Heart right ventricle (tissue), 16 donors: ENCODE results near the gene GPR62. TPM values are rescaled to one million over a fixed set of nuclear protein-coding genes. Genes with fewer than 3 reads are reported as not detected.

Source experiments
- ATAC-seq, 8 donors: fragments of 200-7000 bp; cut with Tn5 transposase; one replicate each; pipeline ENCODE4 v1.9.1; 2020; ENCODE audit warnings: mild to moderate bottlenecking in 8 of 8, moderate library complexity in 8 of 8, moderate number of reproducible peaks in 1 of 8
- DNase-seq, 2 donors: peaks; one replicate each; pipeline ENCODE4 v3.0.0-alpha.2; 2020
- H3K27ac ChIP-seq, 10 donors: fragments of 200-600 bp; sonication (generic) in 2 of 10; one replicate each; pipeline versions ENCODE4 v1.5.0 to v1.8.0; 2020 to 2022; ENCODE audit warnings: mild to moderate bottlenecking in 3 of 10
- H3K27me3 ChIP-seq, 7 donors: fragments of 200-600 bp; one replicate each; pipeline ENCODE4 v1.8.0; 2021 to 2022; ENCODE audit warnings: mild to moderate bottlenecking in 2 of 7
- H3K36me3 ChIP-seq, 9 donors: fragments of 200-600 bp; sonication (generic) in 1 of 9; one replicate each; pipeline versions ENCODE4 v1.5.0 to v1.8.0; 2020 to 2022; ENCODE audit warnings: mild to moderate bottlenecking in 2 of 9
- H3K4me1 ChIP-seq, 9 donors: fragments of 200-600 bp; sonication (generic) in 1 of 9; one replicate each; pipeline versions ENCODE4 v1.5.0 to v1.8.0; 2020 to 2022; ENCODE audit warnings: mild to moderate bottlenecking in 4 of 9
- H3K4me3 ChIP-seq, 10 donors: fragments of 200-600 bp; sonication (generic) in 2 of 10; one replicate each; pipeline versions ENCODE4 v1.5.0 to v1.8.0; 2020 to 2022; ENCODE audit warnings: mild to moderate bottlenecking in 7 of 10, moderate library complexity in 2 of 10
- H3K9me3 ChIP-seq, 11 donors: fragments of 200-600 bp in 10 of 11; sonication (generic) in 2 of 11; one replicate each; pipeline versions ENCODE4 v1.5.0 to v1.8.0; 2013 to 2022; ENCODE audit warnings: mild to moderate bottlenecking in 2 of 11, control low read depth in 1 of 11, moderate library complexity in 1 of 11
- CTCF ChIP-seq, 9 donors: fragments of 200-600 bp; sonication (generic) in 2 of 9; IDR thresholded peaks; one replicate each; pipeline versions ENCODE4 v1.5.0 to v1.8.0; 2021 to 2022; ENCODE audit warnings: antibody characterized with exemption in 9 of 9, mild to moderate bottlenecking in 5 of 9, moderate library complexity in 1 of 9
- WGBS, 2 donors: extraction: QIAGEN DNeasy Blood & Tissue Kit; methylation state at CpG; one replicate each; pipeline ENCODE4 v1.1.7; 2013; ENCODE audit warnings: inconsistent platforms in 1 of 2; 5-methylcytosine and 5-hydroxymethylcytosine counted together
- intact Hi-C, 10 donors: fragments of 100-400 bp; cut with DNase I; formaldehyde crosslinking; loops; one replicate each; pipeline versions ENCODE4 v1.11.1 to v1.14.2; 2022
- polyA plus RNA-seq, 2 donors: library from polyadenylated mRNA; stranded (reverse); fragments of 200-250 nt; gene quantifications; one replicate each; pipeline ENCODE4 v1.2.3, GENCODE V29; 2013
- total RNA-seq, 10 donors: library from RNA; stranded (reverse); fragmentation: NEBNext Ultra II Directional in 3 of 10; extraction: Animal tissue kit (Norgen Biotek cat#: 25700) in 3 of 10; gene quantifications; one replicate each; pipeline versions ENCODE4 v1.2.1 to v1.2.4, GENCODE V29; 2021 to 2023
- donor health status: Arrhythmogenic right ventricular cardiomyopathy.
- donor health status: ischemic (EF 13 %, LVEDD 7.1; RV severe dilation, severe dysfunction).
- donor health status: healthy with polysubstance abuse.
- donor health status: DM: no; HTN: yes; CAD: no.
- donor health status: DM: no; HTN: no; CAD: no.
- donor health status: ischemic (EF 25% LVEDD 6.9; RV normal size, moderate dysfunction).
- donor health status: ischemic (EF 25% LVEDD 5.7; RV mildly dilated, moderate dysfunction).
- donor health status: healthy.
- donor health status: DM: yes; HTN: yes; CAD: no.
- donor health status: Ischemic cardiomyopathy.
- donor health status: ischemic (EF 35%, LVEDD 5.7; RV mildly dilated, moderate dysfunction).
- donor health status: nonischemic (EF 11% LVEDD 7.7; RV severe dilation, severe dysfunction).
- donor health status: DM: yes; HTN: yes; CAD: no.
- donor health status: PGD.
- donor health status: ischemic (EF 29% LVEDD 5.4; RV normal size, mild dysfunction).
- donor health status: nonischemic (EF 23%, LVEDD 6.1; RV moderate dilation, normal function).

GPR62 gene
- total and polyA plus RNA-seq, 12 donors, result 0.01 to 0.38 (median 0.18) TPM; not detected in 2

GRCh38 chr3:51944451-51945021, 10.6 kb upstream of the GPR62 start:
- 92 to 93% methylated on average over 11 of the region's 11 CpGs for WGBS, 2 donors
- no peak overlapping the region for H3K27ac ChIP-seq
- H3K27me3 ChIP-seq, result no peaks in the 10 kb centered on the region
- ATAC-seq (no peak), DNase-seq (no peak)
- peaks cover 11 to 33% (median 29%) of the 10 kb centered on the region in 9 donors for H3K4me1 ChIP-seq
- H3K4me3 ChIP-seq, result no peak overlapping the region
- H3K9me3 ChIP-seq, result no peaks in the 10 kb centered on the region
- H3K36me3 ChIP-seq, result peaks cover 0 to 43% (median 0%) of the 10 kb centered on the region in 9 donors
- intact Hi-C loops, result loop anchor here in 2 of 10 donors (5.0 kb wide), 3 partner anchors 38 to 198 kb away; partner anchors contain the start of genes ACY1 (in 1 of the 2) and DUSP7 (in 1 of the 2)
- TF ChIP-seq CTCF (IDR thresholded peaks at IDR 0.05), result no peak

- TF ChIP-seq CTCF (IDR thresholded peaks at IDR 0.05), result no peak
- ATAC-seq, result no peak
- no peaks in the 10 kb centered on the region for H3K9me3 ChIP-seq
- peaks cover 11 to 29% (median 28%) of the 10 kb centered on the region in 9 donors for H3K4me1 ChIP-seq
- H3K27me3 ChIP-seq, result no peaks in the 10 kb centered on the region
- no peak overlapping the region for H3K4me3 ChIP-seq
- WGBS, 2 donors, result 91 to 92% methylated on average over 18 of the region's 18 CpGs
- intact Hi-C loops, result no loop called here
- DNase-seq, result no peak
- H3K27ac ChIP-seq, result no peak overlapping the region
- H3K36me3 ChIP-seq, result peaks cover 0 to 49% (median 0%) of the 10 kb centered on the region in 9 donors
Measured at GRCh38 chr3:51945031-51945840, 9.9 kb upstream of the GPR62 start.

GRCh38 chr3:51945926-51946705, 9.1 kb upstream of the GPR62 start:
- intact Hi-C loops, result no loop called here
- H3K9me3 ChIP-seq, result no peaks in the 10 kb centered on the region
- H3K27ac ChIP-seq, result no peak overlapping the region
- peaks cover 8 to 20% (median 19%) of the 10 kb centered on the region in 9 donors for H3K4me1 ChIP-seq
- ATAC-seq (no peak), DNase-seq (no peak)
- peaks cover 0 to 50% (median 0%) of the 10 kb centered on the region in 9 donors for H3K36me3 ChIP-seq
- H3K4me3 ChIP-seq, result no peak overlapping the region
- H3K27me3 ChIP-seq, result no peaks in the 10 kb centered on the region
- 95% methylated on average over 14 of the region's 14 CpGs for WGBS, 2 donors
- no peak for TF ChIP-seq CTCF (IDR thresholded peaks at IDR 0.05)

- H3K4me3 ChIP-seq, result no peak overlapping the region
- H3K36me3 ChIP-seq, result peaks cover 0 to 50% (median 0%) of the 10 kb centered on the region in 9 donors
Measured at GRCh38 chr3:51946796-51947195, 8.4 kb upstream of the GPR62 start.

More at GRCh38 chr3:51946796-51947195, 8.4 kb upstream of the GPR62 start:
- Histone ChIP-seq H3K4me1 (peaks cover 8 to 16% (median 13%) of the 10 kb centered on the region in 9 donors), H3K9me3 (no peaks in the 10 kb centered on the region), H3K27ac (no peak overlapping the region), H3K27me3 (no peaks in the 10 kb centered on the region)
- ATAC-seq, result no peak
- WGBS, 2 donors, result 65 to 85% methylated on average over 4 of the region's 4 CpGs
- DNase-seq, result no peak
- intact Hi-C loops, result no loop called here
- TF ChIP-seq CTCF (IDR thresholded peaks at IDR 0.05), result no peak
